Measurements from ENCODE around the gene TSPAN4.

GRCh38 chr11:794766-795633 lies 47.7 kb upstream of the TSPAN4 start:
- TF ChIP-seq CTCF (IDR thresholded peaks at IDR 0.05) = no peak
- TF ChIP-seq POLR2A (IDR thresholded peaks at IDR 0.05) = no peak
- TF ChIP-seq POLR2AphosphoS5 (IDR thresholded peaks at IDR 0.05) = no peak
